HG03103 (cell line): Measurements from ENCODE around the gene STPG3.

Experiments
- ATAC-seq: cut with Tn5 transposase; IDR thresholded peaks from one replicate; pipeline ENCODE4 v1.9.1; 2021; ENCODE audit warnings: low read depth; ENCODE audit not compliant: unreplicated experiment

The STPG3 gene

GRCh38 chr9:137278061-137278701, 27.1 kb downstream of the STPG3 start:
- no peak for ATAC-seq

DNA sequence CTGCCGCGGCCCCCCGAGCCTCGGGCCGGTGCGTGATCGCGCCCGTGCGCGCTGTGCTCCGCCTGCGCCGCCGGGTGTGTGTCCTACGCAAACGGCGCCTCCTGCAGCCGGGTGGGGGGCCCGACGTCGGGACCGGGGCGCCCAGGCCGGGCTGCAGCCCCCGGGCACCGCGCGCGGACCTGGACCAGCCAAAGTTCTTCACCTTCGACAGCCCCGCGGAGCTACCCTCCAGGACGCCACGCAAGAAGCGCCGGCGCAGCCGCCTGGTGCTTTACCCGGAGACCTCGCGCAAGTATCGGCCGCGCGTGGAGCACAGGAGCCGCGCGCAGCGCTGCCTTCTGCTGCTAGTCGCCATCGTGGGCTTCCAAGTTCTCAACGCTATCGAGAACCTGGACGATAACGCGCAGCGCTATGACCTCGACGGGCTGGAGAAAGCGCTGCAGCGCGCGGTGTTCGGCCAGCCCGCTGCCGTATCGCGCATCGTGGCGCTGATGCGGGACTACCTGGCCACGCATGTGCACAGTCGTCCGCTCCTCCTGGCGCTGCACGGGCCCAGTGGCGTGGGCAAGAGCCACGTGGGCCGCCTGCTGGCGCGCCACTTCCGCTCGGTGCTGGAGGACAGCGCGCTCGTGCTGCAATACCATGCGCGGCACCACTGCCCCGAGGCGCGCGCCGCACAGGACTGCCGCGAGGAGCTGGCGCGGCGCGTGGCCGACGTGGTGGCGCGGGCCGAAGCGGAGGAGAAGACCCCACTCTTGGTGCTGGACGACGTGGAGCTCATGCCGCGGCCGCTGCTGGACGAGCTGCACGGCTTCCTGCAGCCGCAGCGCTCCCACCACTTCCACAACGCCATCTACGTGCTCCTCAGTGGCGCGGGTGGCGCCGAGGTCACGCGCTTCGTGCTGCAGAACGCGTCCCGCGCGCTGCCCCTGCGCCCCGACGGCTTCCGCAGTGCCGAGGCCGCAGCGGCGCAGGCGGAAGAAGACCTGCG, 27.9 kb downstream of the STPG3 start:
- no peak for ATAC-seq

GRCh38 chr9:137279741-137280473, 28.8 kb downstream of the STPG3 start:
- no peak for ATAC-seq

DNA sequence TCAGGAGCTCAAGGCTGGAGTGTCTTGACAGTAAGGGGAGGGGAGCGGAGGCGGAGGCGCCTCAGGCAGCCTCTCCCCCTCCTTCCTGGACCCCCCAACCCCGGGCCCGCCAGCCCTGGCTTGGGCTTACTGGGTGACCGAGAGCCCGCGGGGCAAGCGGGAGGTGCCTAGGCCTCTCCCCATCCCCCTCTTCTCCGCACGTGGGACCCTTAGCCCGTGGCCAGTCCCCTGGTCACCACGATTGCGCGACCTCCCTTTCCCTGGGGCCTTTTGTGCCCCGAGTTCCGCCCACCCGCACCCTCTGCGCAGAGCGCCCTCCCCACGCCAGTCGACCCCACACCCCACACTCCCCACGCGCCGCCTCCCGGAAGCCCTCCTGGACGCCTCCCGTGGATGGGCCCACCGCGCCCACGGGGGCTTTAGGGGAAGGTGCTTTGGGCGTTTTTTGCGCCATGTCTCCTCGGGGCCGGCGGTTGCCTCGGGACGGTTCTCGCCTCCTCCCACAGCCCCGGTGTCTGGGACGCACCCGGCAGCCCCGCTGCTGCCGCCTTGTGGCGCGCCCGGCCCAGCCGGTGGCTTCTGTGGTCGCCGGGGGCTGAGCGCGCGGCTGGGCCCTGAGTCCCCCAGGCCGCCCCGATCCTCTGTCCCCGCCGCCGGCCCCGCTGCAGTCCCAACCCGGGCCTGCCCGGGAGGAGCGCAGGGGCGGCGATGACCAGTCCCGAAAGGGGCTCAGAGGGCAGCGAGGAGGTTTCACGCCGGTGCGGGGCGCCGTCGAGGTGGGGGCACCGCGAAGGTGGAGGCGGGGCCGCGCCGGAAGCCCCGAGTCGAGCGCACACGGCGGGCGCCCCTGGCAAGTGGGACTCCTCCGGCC, 29.6 kb downstream of the STPG3 start:
- ATAC-seq, result no peak

- no peak for ATAC-seq
Observed at GRCh38 chr9:137281345-137282116, 30.4 kb downstream of the STPG3 start.

GRCh38 chr9:137286975-137287383, 35.9 kb downstream of the STPG3 start:
- no peak for ATAC-seq

DNA sequence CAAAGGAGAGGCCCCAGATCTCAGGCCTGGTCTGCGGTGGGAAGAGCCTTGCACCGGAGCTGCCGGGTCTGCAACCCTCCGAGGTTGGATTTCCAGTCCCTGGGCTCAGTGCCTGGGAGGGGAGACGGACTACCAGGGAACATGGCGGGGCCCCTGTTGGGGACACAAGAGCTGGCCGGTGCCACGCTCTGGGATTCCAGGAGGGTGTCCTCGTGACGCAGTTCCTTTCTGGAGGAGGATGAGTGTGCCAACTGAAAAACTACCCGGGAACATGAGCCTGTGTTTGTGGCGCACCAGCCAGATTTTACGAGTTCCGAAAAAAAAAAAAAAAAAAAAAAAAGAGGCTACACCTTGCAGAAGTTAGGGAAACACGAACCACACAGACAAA, 42.0 kb downstream of the STPG3 start:
- ATAC-seq, result no peak

DNA sequence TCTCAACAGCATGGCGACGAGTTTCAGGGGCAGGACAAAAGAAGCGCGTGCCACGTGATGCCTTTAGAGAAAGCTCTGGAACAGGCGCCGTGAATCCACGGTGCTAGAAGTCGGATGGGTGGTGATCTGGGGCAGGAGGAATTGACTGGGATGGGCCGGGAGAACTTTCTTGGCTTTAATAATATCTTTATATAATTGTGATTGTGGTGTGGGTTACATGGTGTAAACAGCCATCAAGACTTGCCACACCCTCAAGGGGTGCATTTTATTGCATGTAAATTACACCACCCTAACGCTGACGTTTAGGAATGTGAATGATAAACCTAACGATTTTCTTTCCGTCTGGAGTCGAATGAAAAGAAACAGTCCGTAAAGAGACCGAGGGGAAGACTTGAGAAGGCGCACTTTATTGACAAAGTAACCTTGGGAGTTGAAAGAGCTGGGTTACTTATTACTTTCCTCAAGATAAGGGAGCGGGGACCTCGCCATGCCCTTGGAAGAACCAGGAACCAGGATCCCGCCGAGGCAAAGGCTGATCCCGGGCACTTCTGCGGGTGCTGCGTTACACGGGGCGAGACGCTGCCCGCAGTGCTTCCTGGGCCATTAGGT, 42.5 kb downstream of the STPG3 start:
- no peak for ATAC-seq

DNA sequence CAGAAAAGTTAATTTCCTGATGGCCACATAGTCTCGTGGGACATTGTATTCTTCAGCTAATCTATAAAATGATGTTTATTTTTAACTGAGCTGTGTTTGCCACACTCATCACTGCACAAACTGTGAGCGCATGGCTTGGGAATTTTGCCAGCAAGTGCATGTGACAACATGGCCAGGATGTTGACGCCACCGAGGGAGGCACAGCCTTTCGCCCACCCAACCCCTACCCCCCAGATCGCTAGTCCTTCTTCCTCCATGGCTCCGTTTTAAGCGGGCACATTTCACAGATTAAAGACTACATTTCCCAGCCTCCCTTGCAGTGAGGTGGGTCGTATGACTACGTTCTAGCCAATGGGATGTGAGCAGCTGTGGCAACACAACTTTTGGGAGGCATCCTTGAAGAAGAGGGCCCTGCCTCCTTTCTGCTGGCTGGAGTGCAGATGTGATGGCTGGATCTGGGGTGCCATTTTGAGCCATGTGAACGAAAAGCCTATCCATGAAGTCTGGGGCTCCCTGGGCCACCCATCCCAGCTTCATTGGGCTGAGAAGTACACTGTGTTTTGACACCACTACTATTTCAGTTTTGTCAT, 43.1 kb downstream of the STPG3 start:
- no peak for ATAC-seq

DNA sequence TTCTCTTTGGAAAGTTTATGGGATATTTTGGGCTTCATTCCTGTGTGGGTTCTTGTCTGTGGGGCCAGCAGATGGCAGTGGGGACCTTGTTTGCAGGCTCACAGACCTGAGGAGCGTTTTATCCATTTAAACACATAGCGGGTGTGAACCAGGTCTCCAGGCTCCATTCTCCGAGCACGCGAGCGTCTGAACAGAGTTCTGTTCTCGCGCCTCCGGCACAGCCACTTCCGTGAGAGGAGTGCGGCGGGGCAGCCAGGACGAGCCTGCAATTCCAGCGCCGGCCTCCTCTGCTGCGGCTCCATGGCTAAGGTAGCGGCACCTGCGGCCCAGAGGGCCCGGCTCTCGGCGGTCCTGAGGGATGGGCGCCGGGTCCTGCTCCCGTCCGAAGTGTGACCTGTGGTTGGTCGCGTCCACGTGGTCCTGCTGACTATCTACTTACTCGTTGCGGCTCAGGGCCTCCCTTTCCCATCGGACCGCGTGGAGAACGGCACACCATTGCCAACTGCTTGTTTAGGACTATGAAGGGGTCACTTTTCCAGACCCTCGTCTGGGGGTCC, 43.7 kb downstream of the STPG3 start:
- ATAC-seq, result no peak

DNA sequence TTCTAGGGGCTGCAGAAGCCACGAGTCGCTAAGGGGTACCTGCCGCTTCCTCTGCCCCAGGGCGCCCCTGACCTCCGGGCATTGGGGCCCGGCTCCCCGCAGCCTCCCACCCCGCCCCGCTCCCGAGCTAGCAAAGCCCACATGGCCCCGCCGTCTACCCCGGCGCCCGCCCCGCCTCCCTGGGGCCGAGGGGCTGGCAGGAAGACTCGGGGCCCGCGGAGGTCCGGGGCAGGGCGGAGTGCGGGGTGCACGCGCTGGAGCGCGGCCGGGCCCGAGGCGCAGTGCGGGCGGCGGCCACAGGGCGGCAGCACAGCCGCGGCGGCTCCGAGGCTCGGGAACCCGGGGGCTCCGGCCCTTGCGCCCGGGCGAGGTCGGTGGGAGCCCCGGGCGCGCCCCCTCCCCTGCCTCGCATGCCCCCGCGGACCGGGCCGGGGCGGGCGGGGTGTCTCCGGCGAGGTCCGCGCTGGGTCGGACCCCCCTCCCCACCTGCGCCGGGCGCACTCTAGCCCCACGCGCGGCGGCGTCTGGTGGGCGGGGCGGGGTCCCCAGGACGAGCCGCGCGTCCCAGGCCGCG, 44.2 kb downstream of the STPG3 start:
- ATAC-seq, result no peak

DNA sequence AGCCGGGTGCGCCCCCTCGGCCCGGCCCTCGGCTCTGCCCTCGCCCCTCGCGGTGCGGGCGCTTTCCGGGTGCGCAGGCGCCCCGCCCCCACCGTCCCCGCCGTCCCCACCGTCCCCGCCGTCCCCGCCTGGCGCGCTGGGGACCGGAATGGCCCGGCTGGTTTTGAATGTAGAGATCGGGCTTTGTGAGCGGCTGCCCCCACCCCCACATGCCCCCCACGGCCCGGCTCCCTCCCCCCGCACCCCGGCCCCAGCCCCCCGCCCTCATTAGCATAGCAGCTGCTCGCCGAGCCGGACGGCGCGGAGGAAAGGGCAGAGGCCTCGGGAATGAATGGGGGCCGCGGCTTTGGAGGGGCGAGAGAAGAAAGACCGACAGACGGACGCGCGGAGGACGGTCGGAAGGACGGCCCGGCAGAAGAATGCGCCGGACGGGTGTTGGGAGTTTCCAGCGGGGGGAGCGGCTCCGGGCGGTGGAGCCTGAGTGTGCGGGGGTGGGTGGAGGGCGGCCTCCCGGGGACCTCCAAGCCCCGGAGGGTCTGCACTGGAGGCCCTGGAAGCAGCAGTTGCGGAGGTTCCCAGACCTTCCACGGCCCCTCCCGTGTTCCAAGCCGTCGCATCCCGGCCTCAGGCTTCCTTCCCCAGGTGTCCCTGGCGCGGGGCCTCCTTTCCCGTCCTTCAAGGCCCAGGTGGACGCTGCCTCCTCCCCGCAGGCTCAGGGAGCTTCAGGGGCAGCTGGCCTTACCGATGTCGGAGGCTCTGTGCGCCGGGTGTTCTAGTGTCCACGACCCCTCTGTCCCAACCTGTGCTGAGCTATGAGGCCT, 45.0 kb downstream of the STPG3 start:
- ATAC-seq, result no peak

DNA sequence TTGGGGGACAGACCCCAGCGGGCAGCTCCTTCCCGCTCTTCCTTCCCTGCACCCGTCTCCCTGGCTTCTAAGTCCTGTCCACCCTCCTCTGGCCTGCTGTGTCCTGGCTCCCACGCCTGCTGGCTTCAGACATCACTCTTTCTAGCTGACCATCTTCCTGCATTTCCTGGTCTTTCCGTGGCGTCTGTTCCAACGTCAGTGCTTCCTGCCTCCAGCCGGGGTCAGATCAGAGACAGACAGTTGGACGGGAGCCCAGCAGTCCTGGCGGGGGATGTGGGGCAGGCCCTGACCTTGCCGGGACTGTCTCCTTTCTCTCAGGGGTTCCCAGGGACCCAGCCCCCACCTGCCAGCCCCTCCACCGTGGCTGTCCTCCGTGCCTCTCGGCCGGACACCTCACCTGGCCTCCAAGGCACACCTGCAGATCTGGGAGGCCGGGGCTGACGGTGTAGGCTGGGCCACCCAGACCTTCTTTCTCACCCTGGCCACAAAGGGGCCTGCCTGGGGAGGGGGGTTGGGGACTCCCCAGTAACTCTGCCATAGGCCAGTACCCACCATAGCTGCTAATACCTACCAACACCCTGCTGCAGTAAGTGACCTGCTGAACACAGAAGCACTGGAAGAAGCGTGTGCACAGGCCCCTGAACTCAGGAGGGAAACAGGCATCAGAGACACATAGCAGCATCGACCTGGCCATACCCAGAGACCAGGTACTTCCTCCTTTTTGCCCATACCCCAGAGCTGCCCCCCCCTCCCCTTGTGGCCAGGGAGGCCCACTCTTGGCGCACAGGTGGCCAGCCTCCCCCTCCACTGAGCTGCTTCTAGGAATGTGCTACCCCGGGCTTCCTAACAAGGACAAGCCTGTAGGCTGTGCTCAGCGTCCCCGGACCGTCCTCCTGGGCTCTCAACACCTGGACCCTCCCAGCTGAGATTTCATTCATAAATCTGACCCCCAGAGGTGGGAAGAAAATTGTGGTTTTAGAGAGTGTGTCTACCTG, 45.9 kb downstream of the STPG3 start:
- ATAC-seq, result no peak

GRCh38 chr9:137297966-137298365, 46.9 kb downstream of the STPG3 start:
- no peak for ATAC-seq

DNA sequence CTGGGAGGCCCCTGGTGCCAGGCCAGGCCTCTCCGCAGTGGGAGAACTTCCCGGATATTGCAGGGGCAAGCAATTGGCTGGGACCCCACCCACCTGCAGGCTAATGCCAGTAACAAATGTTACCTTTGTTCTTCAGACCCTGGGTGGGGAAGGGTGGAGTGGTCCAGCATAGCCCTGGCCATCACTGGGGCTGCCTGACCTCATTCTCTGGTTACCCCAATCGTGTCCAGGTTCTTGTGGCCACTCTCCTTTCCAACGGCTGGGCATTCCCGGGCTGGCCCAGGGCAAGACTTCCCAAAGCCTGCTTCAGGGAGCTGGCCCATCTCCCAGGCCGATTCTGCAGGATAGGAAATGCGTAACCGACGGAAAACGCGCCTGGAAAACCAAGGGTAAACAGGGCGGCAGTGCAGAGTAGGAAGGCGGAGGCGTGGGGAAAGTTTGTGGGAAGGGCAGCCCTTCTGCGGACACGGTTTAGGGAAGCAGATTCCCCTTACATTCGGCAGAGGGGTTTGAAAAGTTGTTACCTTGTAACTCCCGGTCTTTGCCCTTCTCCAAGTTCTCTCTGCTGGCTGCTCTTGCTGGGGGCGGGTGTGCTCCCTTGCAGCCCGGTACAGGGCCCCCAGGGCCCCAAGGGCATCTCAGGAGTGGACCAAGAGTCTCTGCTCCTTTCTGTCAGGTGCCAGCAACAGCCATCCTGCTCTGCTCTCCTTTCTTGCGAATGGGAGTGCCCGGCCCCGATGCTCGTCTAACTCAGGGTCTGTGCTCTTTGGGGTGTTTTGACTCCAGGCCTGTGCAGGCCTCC, 47.5 kb downstream of the STPG3 start:
- ATAC-seq, result no peak
